OCI-LY1 (cell line): ENCODE results near the gene SV2A.

Experiments used
- EZH2 ChIP-seq: fragments of 200-600 bp; sonication (generic), shearing (Covaris generic); IDR thresholded peaks from 2 replicates; pipeline ENCODE4 v1.8.0; 2017; ENCODE audit warnings: borderline replicate concordance, mixed run types, mild to moderate bottlenecking, antibody characterized with exemption, low read length, moderate library complexity, mixed read lengths
- TF ChIP-seq, protein P1 (sequence below): fragments of 200-600 bp; sonication (generic), shearing (Covaris generic); IDR thresholded peaks from 2 replicates; pipeline ENCODE4 v1.5.1; 2017; ENCODE audit warnings: mild to moderate bottlenecking, antibody characterized with exemption, low read length, moderate library complexity, mixed read lengths

DNA sequence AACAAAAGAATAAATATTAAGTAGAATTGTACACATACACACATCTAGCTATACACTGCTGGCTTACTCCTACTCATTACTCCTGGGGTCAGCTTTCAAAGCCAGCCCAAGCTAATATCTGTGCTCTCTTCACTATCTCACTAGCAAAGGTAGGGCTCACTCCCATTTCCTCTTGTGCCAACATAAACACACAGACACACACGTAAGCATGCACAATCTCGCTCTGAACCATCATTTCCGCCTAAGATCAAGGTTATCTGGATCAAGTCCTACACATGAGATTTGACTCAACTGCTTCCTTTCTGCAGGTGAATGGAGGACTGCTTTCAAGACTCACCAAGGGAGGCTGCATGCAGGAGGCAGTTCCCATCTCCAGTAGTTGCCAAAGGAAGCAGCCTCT, 47.8 kb upstream of the SV2A start:
- TF ChIP-seq, protein P1, sequence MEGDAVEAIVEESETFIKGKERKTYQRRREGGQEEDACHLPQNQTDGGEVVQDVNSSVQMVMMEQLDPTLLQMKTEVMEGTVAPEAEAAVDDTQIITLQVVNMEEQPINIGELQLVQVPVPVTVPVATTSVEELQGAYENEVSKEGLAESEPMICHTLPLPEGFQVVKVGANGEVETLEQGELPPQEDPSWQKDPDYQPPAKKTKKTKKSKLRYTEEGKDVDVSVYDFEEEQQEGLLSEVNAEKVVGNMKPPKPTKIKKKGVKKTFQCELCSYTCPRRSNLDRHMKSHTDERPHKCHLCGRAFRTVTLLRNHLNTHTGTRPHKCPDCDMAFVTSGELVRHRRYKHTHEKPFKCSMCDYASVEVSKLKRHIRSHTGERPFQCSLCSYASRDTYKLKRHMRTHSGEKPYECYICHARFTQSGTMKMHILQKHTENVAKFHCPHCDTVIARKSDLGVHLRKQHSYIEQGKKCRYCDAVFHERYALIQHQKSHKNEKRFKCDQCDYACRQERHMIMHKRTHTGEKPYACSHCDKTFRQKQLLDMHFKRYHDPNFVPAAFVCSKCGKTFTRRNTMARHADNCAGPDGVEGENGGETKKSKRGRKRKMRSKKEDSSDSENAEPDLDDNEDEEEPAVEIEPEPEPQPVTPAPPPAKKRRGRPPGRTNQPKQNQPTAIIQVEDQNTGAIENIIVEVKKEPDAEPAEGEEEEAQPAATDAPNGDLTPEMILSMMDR, result no peak
- TF ChIP-seq EZH2, result no peak
